HEK293 (cell line): ENCODE data around the gene RGS6.

Experiments
- CTCF ChIA-PET: fragments of 350-600 bp; formaldehyde crosslinking; extraction: SDS; loops from one replicate; lab custom pipeline; 2021; ENCODE audit warnings: antibody characterized with exemption; lab: Yijun Ruan, JAX
- POLR2A ChIA-PET: fragments of 300-600 bp; formaldehyde crosslinking; extraction: SDS; loops from one replicate; lab custom pipeline; 2020; ENCODE audit warnings: antibody characterized with exemption, inconsistent platforms; lab: Yijun Ruan, JAX
- H3K27ac ChIP-seq: fragments of 200-500 bp; sonication (Bioruptor generic); 2 replicates; pipeline ENCODE4 v1.5.1; 2014; ENCODE audit warnings: low read depth, low read length, control low read depth, inconsistent platforms; ENCODE audit errors: extremely low read depth
- H3K36me3 ChIP-seq, 2 experiments: fragments of 200-500 bp in 1 of 2; sonication (Bioruptor generic) in 1 of 2; 1 replicate in 1 of 2; 2 replicates in 1 of 2; pipeline ENCODE4 v1.5.1; 2014 to 2017; ENCODE audit warnings: inconsistent platforms in 2 of 2, low read length in 2 of 2; ENCODE audit not compliant: control insufficient read depth in 2 of 2, insufficient read depth in 1 of 2
- H3K4me1 ChIP-seq: fragments of 200-500 bp; sonication (Bioruptor generic); 2 replicates; pipeline ENCODE4 v1.5.1; 2014; ENCODE audit warnings: mild to moderate bottlenecking, low read length, inconsistent platforms; ENCODE audit not compliant: control insufficient read depth, insufficient read depth
- H3K4me3 ChIP-seq: 2 replicates; pipeline ENCODE4 v1.5.1; 2011; ENCODE audit warnings: low read depth, mild to moderate bottlenecking, control low read depth, low read length, moderate library complexity
- H3K9me3 ChIP-seq: fragments of 200-500 bp; sonication (Bioruptor generic); 2 replicates; pipeline ENCODE4 v1.5.1; 2014; ENCODE audit warnings: low read depth, low read length, inconsistent platforms; ENCODE audit not compliant: control insufficient read depth, insufficient read depth
- EGR2 ChIP-seq: fragments of 450-650 bp; formaldehyde crosslinking; IDR thresholded peaks from 2 replicates; pipeline ENCODE4 v1.5.1; 2016; ENCODE audit warnings: low read depth, missing biosample characterization, missing genetic modification characterization
- IKZF3 ChIP-seq: fragments of 450-650 bp; IDR thresholded peaks from 2 replicates; pipeline ENCODE4 v1.5.0; 2018; ENCODE audit warnings: missing biosample characterization, mild to moderate bottlenecking, missing genetic modification characterization, moderate library complexity
- KLF1 ChIP-seq: fragments of 450-650 bp; formaldehyde crosslinking; IDR thresholded peaks from 2 replicates; pipeline ENCODE4 v1.5.1; 2016; ENCODE audit warnings: missing biosample characterization, missing genetic modification characterization
- KLF7 ChIP-seq: fragments of 450-650 bp; formaldehyde crosslinking; IDR thresholded peaks from 2 replicates; pipeline ENCODE4 v1.5.1; 2016; ENCODE audit warnings: missing biosample characterization, missing genetic modification characterization, borderline replicate concordance
- KLF9 ChIP-seq: fragments of 450-650 bp; formaldehyde crosslinking; IDR thresholded peaks from 2 replicates; pipeline ENCODE4 v1.5.1; 2016; ENCODE audit warnings: missing biosample characterization, missing genetic modification characterization, low read depth
- MYNN ChIP-seq: fragments of 450-650 bp; formaldehyde crosslinking; IDR thresholded peaks from 2 replicates; pipeline ENCODE4 v1.5.1; 2016; ENCODE audit warnings: missing biosample characterization, missing genetic modification characterization, borderline replicate concordance
- SCRT1 ChIP-seq: fragments of 450-650 bp; formaldehyde crosslinking; IDR thresholded peaks from 2 replicates; pipeline ENCODE4 v1.5.1; 2016; ENCODE audit warnings: missing biosample characterization, missing genetic modification characterization, borderline replicate concordance
- ZBTB20 ChIP-seq: fragments of 450-650 bp; formaldehyde crosslinking; IDR thresholded peaks from 2 replicates; pipeline ENCODE4 v1.5.1; 2016; ENCODE audit warnings: missing biosample characterization, missing genetic modification characterization
- ZFP41 ChIP-seq: fragments of 450-650 bp; formaldehyde crosslinking; IDR thresholded peaks from 2 replicates; pipeline ENCODE4 v1.5.1; 2016; ENCODE audit warnings: missing biosample characterization, missing genetic modification characterization, borderline replicate concordance
- ZNF24 ChIP-seq: fragments of 450-650 bp; formaldehyde crosslinking; IDR thresholded peaks from 2 replicates; pipeline ENCODE4 v1.5.1; 2016; ENCODE audit warnings: missing biosample characterization, missing genetic modification characterization
- ZNF266 ChIP-seq: fragments of 450-650 bp; formaldehyde crosslinking; IDR thresholded peaks from 2 replicates; pipeline ENCODE4 v1.5.1; 2016; ENCODE audit warnings: missing biosample characterization, missing genetic modification characterization, low read depth
- ZNF341 ChIP-seq: fragments of 450-650 bp; formaldehyde crosslinking; IDR thresholded peaks from 2 replicates; pipeline ENCODE4; 2016; ENCODE audit warnings: low read depth, missing biosample characterization, missing genetic modification characterization
- ZNF350 ChIP-seq: fragments of 450-650 bp; formaldehyde crosslinking; IDR thresholded peaks from 2 replicates; pipeline ENCODE4 v1.5.0; 2017; ENCODE audit warnings: missing biosample characterization, mild to moderate bottlenecking, missing genetic modification characterization
- ZNF416 ChIP-seq: fragments of 450-650 bp; formaldehyde crosslinking; IDR thresholded peaks from 2 replicates; pipeline ENCODE4 v1.5.1; 2016; ENCODE audit warnings: missing biosample characterization, missing genetic modification characterization
- ZNF426 ChIP-seq: fragments of 450-650 bp; formaldehyde crosslinking; IDR thresholded peaks from 2 replicates; pipeline ENCODE4 v1.5.1; 2017; ENCODE audit warnings: missing biosample characterization, missing genetic modification characterization, mild to moderate bottlenecking, inconsistent platforms, moderate library complexity
- ZNF610 ChIP-seq: fragments of 450-650 bp; formaldehyde crosslinking; IDR thresholded peaks from 2 replicates; pipeline ENCODE4 v1.5.1; 2016; ENCODE audit warnings: missing biosample characterization, missing genetic modification characterization, borderline replicate concordance
- ZNF660 ChIP-seq: fragments of 450-650 bp; IDR thresholded peaks from 2 replicates; pipeline ENCODE4 v1.5.1; 2018; ENCODE audit warnings: missing biosample characterization, mild to moderate bottlenecking, missing genetic modification characterization
- ZNF785 ChIP-seq: fragments of 450-650 bp; formaldehyde crosslinking; IDR thresholded peaks from 2 replicates; pipeline ENCODE4 v1.5.1; 2016; ENCODE audit warnings: missing biosample characterization, missing genetic modification characterization
- ZNF791 ChIP-seq: fragments of 450-650 bp; formaldehyde crosslinking; IDR thresholded peaks from 2 replicates; pipeline ENCODE4 v1.5.1; 2016; ENCODE audit warnings: missing biosample characterization, missing genetic modification characterization
- ZNF837 ChIP-seq: fragments of 450-650 bp; formaldehyde crosslinking; IDR thresholded peaks from 2 replicates; pipeline ENCODE4 v1.5.1; 2016; ENCODE audit warnings: missing biosample characterization, missing genetic modification characterization
- TF ChIP-seq, protein P1 (sequence below): fragments of 450-650 bp; formaldehyde crosslinking; IDR thresholded peaks from 2 replicates; pipeline ENCODE4 v1.5.1; 2016; ENCODE audit warnings: missing biosample characterization, missing genetic modification characterization
- TF ChIP-seq, protein P2 (sequence below): fragments of 450-650 bp; formaldehyde crosslinking; IDR thresholded peaks from 2 replicates; pipeline ENCODE4 v1.5.1; 2017; ENCODE audit warnings: missing biosample characterization, missing genetic modification characterization

The RGS6 gene

DNA sequence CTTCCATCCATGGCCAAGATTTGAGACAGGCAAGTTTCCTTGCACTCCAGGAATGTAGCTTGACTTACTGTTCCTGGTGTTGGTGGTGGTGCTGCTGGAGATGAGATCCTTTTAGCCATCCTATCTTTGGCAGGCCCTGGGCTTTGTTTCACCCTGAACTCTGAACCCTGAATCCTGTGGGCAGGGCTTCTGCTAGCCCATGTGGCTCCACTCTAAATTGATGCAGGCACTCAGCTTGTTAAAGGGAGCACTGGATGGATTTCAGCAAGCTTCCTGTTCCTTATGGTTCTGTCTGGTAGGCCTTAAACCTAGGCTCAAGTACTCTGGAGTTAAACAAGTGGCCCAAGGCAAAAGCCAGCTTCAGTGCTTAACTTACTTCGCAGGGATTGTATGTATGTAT lies 138.2 kb downstream of the RGS6 start:
- H3K36me3 ChIP-seq, result no peaks in the 10 kb centered on the region
- H3K27ac ChIP-seq, result no peak overlapping the region
- no peaks in the 10 kb centered on the region for H3K4me1 ChIP-seq
- ChIA-PET CTCF (interaction anchor here (0.8 kb wide), 1 partner anchor 350 kb away, joined by 5 read pairs; no protein-coding TSS in a partner anchor), POLR2A (no interaction called here)
- no peak for TF ChIP-seq KLF9
- TF ChIP-seq, protein P1, sequence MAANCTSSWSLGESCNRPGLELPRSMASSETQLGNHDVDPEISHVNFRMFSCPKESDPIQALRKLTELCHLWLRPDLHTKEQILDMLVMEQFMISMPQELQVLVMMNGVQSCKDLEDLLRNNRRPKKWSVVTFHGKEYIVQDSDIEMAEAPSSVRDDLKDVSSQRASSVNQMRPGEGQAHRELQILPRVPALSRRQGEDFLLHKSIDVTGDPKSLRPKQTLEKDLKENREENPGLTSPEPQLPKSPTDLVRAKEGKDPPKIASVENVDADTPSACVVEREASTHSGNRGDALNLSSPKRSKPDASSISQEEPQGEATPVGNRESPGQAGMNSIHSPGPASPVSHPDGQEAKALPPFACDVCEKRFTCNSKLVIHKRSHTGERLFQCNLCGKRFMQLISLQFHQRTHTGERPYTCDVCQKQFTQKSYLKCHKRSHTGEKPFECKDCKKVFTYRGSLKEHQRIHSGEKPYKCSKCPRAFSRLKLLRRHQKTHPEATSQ (tag by site-specific recombination), result no peak
- no peak for TF ChIP-seq ZNF660
- no peak overlapping the region for H3K4me3 ChIP-seq
- no peaks in the 10 kb centered on the region for H3K9me3 ChIP-seq

DNA sequence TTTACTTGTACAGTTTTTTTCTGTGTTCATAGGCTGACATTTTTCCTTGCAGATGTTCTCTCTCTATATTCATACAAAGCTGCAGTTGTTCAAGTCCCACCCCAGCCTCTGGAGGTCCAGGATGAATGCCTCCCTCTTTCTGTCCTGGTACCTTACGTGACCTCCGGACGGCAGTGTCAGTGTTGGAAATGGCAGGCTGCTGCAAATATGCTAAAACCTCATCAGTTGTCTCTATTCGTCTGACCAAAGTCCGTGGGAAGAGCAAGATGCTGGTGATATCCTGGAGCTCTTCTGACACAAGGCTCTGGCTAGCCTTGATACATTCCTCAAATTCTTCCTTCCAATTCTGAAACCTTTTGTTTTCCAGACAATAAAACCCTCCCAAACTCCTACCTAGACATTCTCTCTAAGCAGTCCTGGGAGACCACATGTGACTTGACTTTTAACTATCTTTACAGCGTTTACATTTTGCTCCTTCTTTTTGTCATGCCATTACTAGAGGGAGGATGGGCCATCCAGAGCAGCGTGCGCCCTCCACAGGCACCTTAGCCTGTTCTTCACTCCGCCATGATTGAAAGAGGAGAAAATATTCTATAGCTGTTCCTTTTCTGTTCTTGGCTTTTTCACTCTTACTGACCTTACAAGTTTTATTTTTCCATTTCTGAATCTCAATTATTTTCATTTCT lies 143.6 kb downstream of the RGS6 start:
- no peaks in the 10 kb centered on the region; the same call in 1 of the 2 replicates for H3K9me3 ChIP-seq
- no peaks in the 10 kb centered on the region for H3K36me3 ChIP-seq
- H3K27ac ChIP-seq, result no peak overlapping the region
- CTCF ChIA-PET, result no interaction called here
- TF ChIP-seq ZNF24 (tag by site-specific recombination), result no peak
- no peak for TF ChIP-seq ZNF791 (tag by site-specific recombination)
- TF ChIP-seq ZNF785 (tag by site-specific recombination), result no peak
- no peak for TF ChIP-seq ZNF837 (tag by site-specific recombination)
- no peak for TF ChIP-seq ZNF416 (tag by site-specific recombination)
- TF ChIP-seq ZNF266 (tag by site-specific recombination), result no peak
- no peak for TF ChIP-seq EGR2 (tag by site-specific recombination)
- no peak for TF ChIP-seq ZNF350
- no peak for TF ChIP-seq IKZF3 (tag by site-specific recombination)
- no peak for TF ChIP-seq SCRT1
- no peak for TF ChIP-seq ZNF341 (tag by site-specific recombination)
- no peak for TF ChIP-seq KLF1
- TF ChIP-seq MYNN, result no peak
- TF ChIP-seq ZBTB20 (tag by site-specific recombination), result no peak
- no peak for TF ChIP-seq KLF7 (tag by site-specific recombination)
- TF ChIP-seq ZNF610 (tag by site-specific recombination), result no peak
- POLR2A ChIA-PET, result no interaction called here
- no peak overlapping the region for H3K4me3 ChIP-seq
- no peaks in the 10 kb centered on the region for H3K4me1 ChIP-seq

DNA sequence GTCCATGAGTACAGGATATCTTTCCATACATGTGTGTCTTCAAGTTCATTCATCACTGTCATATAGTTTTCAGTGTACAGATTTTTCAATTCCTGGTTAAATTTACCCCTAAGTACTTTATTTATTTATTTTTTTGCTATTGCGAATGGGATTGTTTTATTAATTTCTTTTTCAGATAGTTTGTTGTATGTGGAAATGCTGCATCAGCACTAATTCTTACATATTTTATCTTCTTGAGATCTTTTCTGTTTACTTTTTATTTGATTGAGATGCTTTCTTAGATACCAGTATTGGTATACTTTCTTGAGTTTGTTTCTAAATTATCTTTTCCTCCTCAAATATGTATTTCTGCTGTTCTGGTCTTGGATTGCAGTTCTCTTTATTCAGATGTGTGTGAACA lies 148.9 kb downstream of the RGS6 start:
- TF ChIP-seq ZFP41 (tag by site-specific recombination) (no peak), ZNF426 (no peak)
- TF ChIP-seq, protein P2, sequence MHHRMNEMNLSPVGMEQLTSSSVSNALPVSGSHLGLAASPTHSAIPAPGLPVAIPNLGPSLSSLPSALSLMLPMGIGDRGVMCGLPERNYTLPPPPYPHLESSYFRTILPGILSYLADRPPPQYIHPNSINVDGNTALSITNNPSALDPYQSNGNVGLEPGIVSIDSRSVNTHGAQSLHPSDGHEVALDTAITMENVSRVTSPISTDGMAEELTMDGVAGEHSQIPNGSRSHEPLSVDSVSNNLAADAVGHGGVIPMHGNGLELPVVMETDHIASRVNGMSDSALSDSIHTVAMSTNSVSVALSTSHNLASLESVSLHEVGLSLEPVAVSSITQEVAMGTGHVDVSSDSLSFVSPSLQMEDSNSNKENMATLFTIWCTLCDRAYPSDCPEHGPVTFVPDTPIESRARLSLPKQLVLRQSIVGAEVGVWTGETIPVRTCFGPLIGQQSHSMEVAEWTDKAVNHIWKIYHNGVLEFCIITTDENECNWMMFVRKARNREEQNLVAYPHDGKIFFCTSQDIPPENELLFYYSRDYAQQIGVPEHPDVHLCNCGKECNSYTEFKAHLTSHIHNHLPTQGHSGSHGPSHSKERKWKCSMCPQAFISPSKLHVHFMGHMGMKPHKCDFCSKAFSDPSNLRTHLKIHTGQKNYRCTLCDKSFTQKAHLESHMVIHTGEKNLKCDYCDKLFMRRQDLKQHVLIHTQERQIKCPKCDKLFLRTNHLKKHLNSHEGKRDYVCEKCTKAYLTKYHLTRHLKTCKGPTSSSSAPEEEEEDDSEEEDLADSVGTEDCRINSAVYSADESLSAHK, result no peak
- no peak overlapping the region for H3K27ac ChIP-seq
- ChIA-PET CTCF (no interaction called here), POLR2A (no interaction called here)
- H3K4me1 ChIP-seq, result no peaks in the 10 kb centered on the region
- H3K9me3 ChIP-seq, result no peaks in the 10 kb centered on the region; the same call in 1 of the 2 replicates
- no peak overlapping the region for H3K4me3 ChIP-seq
- no peaks in the 10 kb centered on the region for H3K36me3 ChIP-seq
